CD14-positive monocyte (primary cell): ENCODE measurements around the gene CABCOCO1. TPM values are rescaled to one million over a fixed set of nuclear protein-coding genes. Genes with fewer than 3 reads are reported as not detected.

ENCODE experiments used
- DNase-seq, 3 donors: peaks; one replicate each; pipeline ENCODE4 v3.0.0-alpha.2; 2011 to 2022
- H2AFZ ChIP-seq: 2 replicates; pipeline ENCODE4 v1.6.0; 2012; ENCODE audit warnings: mild to moderate bottlenecking, low read depth, low read length, inconsistent platforms; ENCODE audit not compliant: insufficient read depth, poor library complexity, severe bottlenecking
- H3K27ac ChIP-seq, 2 donors: 1 replicate in 1 of 2; 2 replicates in 1 of 2; pipeline ENCODE4 v1.5.1; 2012 to 2013; ENCODE audit warnings: low read length in 2 of 2, control low read depth in 1 of 2, inconsistent platforms in 1 of 2, low read depth in 1 of 2, mild to moderate bottlenecking in 1 of 2
- H3K27me3 ChIP-seq, 2 donors: one replicate each; pipeline versions ENCODE4 v1.6.0 to v1.6.1; 2011 to 2013; ENCODE audit warnings: low read length in 2 of 2; ENCODE audit not compliant: control insufficient read depth in 2 of 2, insufficient read depth in 2 of 2
- H3K36me3 ChIP-seq, 2 donors: replicated peaks in 1 of 2; 1 replicate in 1 of 2; 2 replicates in 1 of 2; pipeline versions ENCODE4 v1.5.1 to v1.6.1; 2012 to 2013; ENCODE audit warnings: low read length in 2 of 2, control low read depth in 1 of 2, inconsistent platforms in 1 of 2, mild to moderate bottlenecking in 1 of 2; ENCODE audit not compliant: insufficient read depth in 2 of 2, control insufficient read depth in 1 of 2
- H3K4me1 ChIP-seq, 2 donors: 1 replicate in 1 of 2; 2 replicates in 1 of 2; pipeline versions ENCODE4 v1.5.1 to v1.6.1; 2012 to 2013; ENCODE audit warnings: low read length in 2 of 2, control low read depth in 1 of 2, inconsistent platforms in 1 of 2, mild to moderate bottlenecking in 1 of 2, moderate library complexity in 1 of 2; ENCODE audit not compliant: insufficient read depth in 2 of 2, control insufficient read depth in 1 of 2
- H3K4me2 ChIP-seq: replicated peaks from 2 replicates; pipeline ENCODE3; 2012; ENCODE audit warnings: low read length, moderate library complexity, mild to moderate bottlenecking; ENCODE audit not compliant: poor library complexity, severe bottlenecking; ENCODE audit errors: extremely low read depth
- H3K4me3 ChIP-seq, 3 experiments: fragments of 200-600 bp in 1 of 3; sonication (generic) in 1 of 3; replicated peaks in 1 of 3; 1 replicate in 2 of 3; 2 replicates in 1 of 3; pipeline ENCODE4 v1.5.1; 2011 to 2013; ENCODE audit warnings: low read length in 3 of 3, mild to moderate bottlenecking in 3 of 3, control low read depth in 2 of 3, low read depth in 2 of 3, inconsistent platforms in 1 of 3, moderate library complexity in 1 of 3
- H3K79me2 ChIP-seq: 2 replicates; pipeline ENCODE4 v1.6.0; 2012; ENCODE audit warnings: mild to moderate bottlenecking, control low read depth, inconsistent platforms, low read length, moderate library complexity; ENCODE audit not compliant: insufficient read depth
- H3K9ac ChIP-seq: 2 replicates; pipeline ENCODE4 v1.6.0; 2017; ENCODE audit warnings: low read length, mild to moderate bottlenecking; ENCODE audit not compliant: insufficient read depth, poor library complexity, severe bottlenecking
- H3K9me3 ChIP-seq, 2 donors: replicated peaks in 1 of 2; 1 replicate in 1 of 2; 2 replicates in 1 of 2; pipeline versions ENCODE4 v1.5.1 to v1.6.1; 2012 to 2013; ENCODE audit warnings: low read length in 2 of 2, control low read depth in 1 of 2; ENCODE audit not compliant: control insufficient read depth in 1 of 2, insufficient read depth in 1 of 2
- H4K20me1 ChIP-seq: 2 replicates; pipeline ENCODE4 v1.6.0; 2012; ENCODE audit warnings: mild to moderate bottlenecking, low read length, control low read depth, moderate library complexity; ENCODE audit not compliant: insufficient read depth
- H3K27ac Mint-ChIP-seq, 7 donors: one replicate each; pipeline ENCODE4 v1.8.0; 2020; ENCODE audit warnings: mild to moderate bottlenecking in 7 of 7, mixed read lengths in 7 of 7, moderate library complexity in 6 of 7, inconsistent platforms in 2 of 7
- H3K27me3 Mint-ChIP-seq, 3 donors: one replicate each; pipeline ENCODE4 v1.8.0; 2021 to 2022; ENCODE audit warnings: low read depth in 3 of 3, mild to moderate bottlenecking in 3 of 3, mixed read lengths in 3 of 3, moderate library complexity in 3 of 3, inconsistent platforms in 1 of 3
- H3K36me3 Mint-ChIP-seq, 2 donors: one replicate each; pipeline ENCODE4 v1.8.0; 2020; ENCODE audit warnings: mixed read lengths in 2 of 2, inconsistent platforms in 1 of 2, mild to moderate bottlenecking in 1 of 2
- H3K4me1 Mint-ChIP-seq: one replicate; pipeline ENCODE4 v1.8.0; 2020; ENCODE audit warnings: mild to moderate bottlenecking, mixed read lengths
- H3K4me3 Mint-ChIP-seq, 2 donors: one replicate each; pipeline ENCODE4 v1.8.0; 2020; ENCODE audit warnings: mild to moderate bottlenecking in 2 of 2, mixed read lengths in 2 of 2, moderate library complexity in 1 of 2
- H3K9me3 Mint-ChIP-seq, 7 donors: one replicate each; pipeline ENCODE4 v1.8.0; 2020 to 2022; ENCODE audit warnings: mixed read lengths in 7 of 7, mild to moderate bottlenecking in 6 of 7, moderate library complexity in 6 of 7, inconsistent platforms in 2 of 7
- CTCF ChIP-seq: fragments of 200-600 bp; IDR thresholded peaks from one replicate; pipeline ENCODE4 v1.8.0; 2022; ENCODE audit warnings: antibody characterized with exemption, mild to moderate bottlenecking
- WGBS: methylation state at CpG from one replicate; pipeline ENCODE4 v1.1.5; 2013; ENCODE audit warnings: missing lambda C conversion rate; ENCODE audit not compliant: insufficient coverage; 5-methylcytosine and 5-hydroxymethylcytosine counted together
- intact Hi-C, 2 donors: fragments of 100-400 bp; cut with micrococcal nuclease; formaldehyde crosslinking; loops; one replicate each; pipeline versions ENCODE4 v1.15.0 to v1.15.1; 2023
- polyA plus RNA-seq, 3 donors: library from polyadenylated mRNA; depleted of rRNA in 1 of 3; unstranded in 2 of 3; stranded (reverse) in 1 of 3; fragments of 300-500 nt in 2 of 3; fragments of >200 nt in 1 of 3; fragmentation: Illumina TruSeq in 2 of 3; gene quantifications; 1 replicate in 2 of 3; 2 replicates in 1 of 3; pipeline ENCODE4 v1.2.3, GENCODE V29; 2012 to 2021

Gene CABCOCO1
- polyA plus RNA-seq, 3 donors: not detected

GRCh38 chr10:61623161-61623560 lies 39.6 kb upstream of the CABCOCO1 start:
- H3K79me2 ChIP-seq: no peaks in the 10 kb centered on the region
- no peak for TF ChIP-seq CTCF
- no peak overlapping the region for H2AFZ ChIP-seq
- no peak overlapping the region for H3K27ac ChIP-seq
- H3K27me3 ChIP-seq: no peaks in the 10 kb centered on the region
- Mint-ChIP-seq H3K4me1 (no peaks in the 10 kb centered on the region), H3K36me3 (no peaks in the 10 kb centered on the region), H3K27ac (no peak overlapping the region), H3K27me3 (peaks cover 0 to 4% (median 3%) of the 10 kb centered on the region in 3 donors), H3K9me3 (peaks cover 0 to 5% (median 1%) of the 10 kb centered on the region in 7 donors), H3K4me3 (no peak overlapping the region)
- no peak overlapping the region for H3K4me3 ChIP-seq
- H4K20me1 ChIP-seq: no peaks in the 10 kb centered on the region
- H3K4me1 ChIP-seq: no peaks in the 10 kb centered on the region
- no peaks in the 10 kb centered on the region for H3K9me3 ChIP-seq
- no peak overlapping the region for H3K9ac ChIP-seq
- WGBS: no CpG with 5 or more reads among the region's 4 CpGs
- no peak overlapping the region for H3K4me2 ChIP-seq
- DNase-seq: no peak
- intact Hi-C loops: no loop called here
- no peaks in the 10 kb centered on the region for H3K36me3 ChIP-seq

- H3K4me3 Mint-ChIP-seq: no peak overlapping the region
- intact Hi-C loops: no loop called here
- no CpG with 5 or more reads among the region's 2 CpGs for WGBS
- no peaks in the 10 kb centered on the region for H3K27me3 ChIP-seq
- peaks cover 0 to 2% (median 0%) of the 10 kb centered on the region in 7 donors for H3K9me3 Mint-ChIP-seq
- no peak overlapping the region for H3K27ac Mint-ChIP-seq
- H3K36me3 ChIP-seq: no peaks in the 10 kb centered on the region
- TF ChIP-seq CTCF: no peak
- H3K4me2 ChIP-seq: no peak overlapping the region
- no peak overlapping the region for H3K9ac ChIP-seq
- H3K27ac ChIP-seq: no peak overlapping the region
- H3K9me3 ChIP-seq: no peaks in the 10 kb centered on the region
- H3K4me1 ChIP-seq: no peaks in the 10 kb centered on the region
- no peaks in the 10 kb centered on the region for H3K36me3 Mint-ChIP-seq
- no peak for DNase-seq
- no peak overlapping the region for H3K4me3 ChIP-seq
- H2AFZ ChIP-seq: no peak overlapping the region
- no peaks in the 10 kb centered on the region for H3K4me1 Mint-ChIP-seq
- no peaks in the 10 kb centered on the region for H4K20me1 ChIP-seq
- no peaks in the 10 kb centered on the region for H3K79me2 ChIP-seq
- peaks cover 2 to 4% (median 3%) of the 10 kb centered on the region in 3 donors for H3K27me3 Mint-ChIP-seq
These were observed 36.5 kb upstream of the CABCOCO1 start for GRCh38 chr10:61626209-61626608.
